ENCODE results near the gene GRIP2. TPM values are rescaled to one million over a fixed set of nuclear protein-coding genes. Genes with fewer than 3 reads are reported as not detected.
A peak's percentile ranks its signal among the peaks of the same experiment; 100 is the strongest.

Gene GRIP2
- total RNA-seq, 1 donor from 2014 or later: not detected

DNA sequence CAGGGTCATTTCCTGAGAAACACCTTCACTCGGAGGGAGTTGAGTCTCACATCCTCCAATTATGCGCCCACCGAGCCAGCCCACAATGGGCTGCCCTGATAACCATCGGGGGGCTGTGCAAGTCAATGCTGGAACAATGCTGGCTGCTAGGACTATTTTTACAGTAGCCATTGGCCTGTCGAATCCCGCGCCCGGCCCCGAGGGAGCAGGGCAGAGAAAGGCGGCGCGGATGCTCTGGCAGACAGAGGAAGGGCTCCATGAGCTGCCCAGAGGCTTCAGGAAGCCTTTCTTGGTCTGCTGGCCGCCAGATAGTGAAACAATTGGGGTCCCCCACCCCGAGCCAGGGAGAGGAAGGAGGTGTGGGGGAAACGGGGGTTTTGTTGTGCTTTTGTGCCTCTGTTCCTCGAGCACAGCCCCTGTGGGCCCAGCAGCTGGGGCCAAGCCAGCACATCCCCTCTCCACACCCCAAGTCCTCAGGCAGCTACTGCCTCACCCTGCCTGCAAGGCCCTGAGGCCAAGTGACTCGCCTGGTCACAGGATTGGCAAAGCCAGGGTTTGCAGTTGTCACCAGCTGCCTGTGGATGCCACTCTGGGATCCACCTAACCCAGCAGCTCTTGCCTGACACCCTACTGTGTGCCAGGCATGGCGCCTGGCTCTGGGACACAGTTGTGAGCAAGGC lies 98.8 kb downstream of the GRIP2 start:
- Histone ChIP-seq H3K36me3 (no peaks in the 10 kb centered on the region), H3K4me2 (no peak overlapping the region), H3K27me3 (no peaks in the 10 kb centered on the region), H3F3A (ENCODE audit: low read depth) (no peaks in the 10 kb centered on the region), H3K9me3 (ENCODE audit: low read depth) (no peaks in the 10 kb centered on the region), H3K79me2 (ENCODE audit: low read depth) (peaks cover 6% of the 10 kb centered on the region), H3K27ac (no peak overlapping the region), H3K4me1 (peaks cover 16% of the 10 kb centered on the region), H2AFZ (replicated peaks) (no peak overlapping the region), H4K20me1 (ENCODE audit: low read depth) (peaks cover 32% of the 10 kb centered on the region), H3K4me3 (no peak overlapping the region), H3K9ac (no peak overlapping the region)
- DNase-seq (ENCODE audit: low spot score): no peak
- Mint-ChIP-seq H3K27ac (no peak overlapping the region), H3K4me1 (peaks cover 34% of the 10 kb centered on the region), H3K4me3 (no peak overlapping the region), H3K9me3 (no peaks in the 10 kb centered on the region), H3K27me3 (ENCODE audit: insufficient read depth, low read depth) (peaks cover 4% of the 10 kb centered on the region), H3K36me3 (peaks cover 13% of the 10 kb centered on the region)
- no peak for TF ChIP-seq EZH2phosphoT487 (IDR thresholded peaks at IDR 0.05)
- no peak for TF ChIP-seq EZH2 (IDR thresholded peaks at IDR 0.05)
- TF ChIP-seq, protein P1, sequence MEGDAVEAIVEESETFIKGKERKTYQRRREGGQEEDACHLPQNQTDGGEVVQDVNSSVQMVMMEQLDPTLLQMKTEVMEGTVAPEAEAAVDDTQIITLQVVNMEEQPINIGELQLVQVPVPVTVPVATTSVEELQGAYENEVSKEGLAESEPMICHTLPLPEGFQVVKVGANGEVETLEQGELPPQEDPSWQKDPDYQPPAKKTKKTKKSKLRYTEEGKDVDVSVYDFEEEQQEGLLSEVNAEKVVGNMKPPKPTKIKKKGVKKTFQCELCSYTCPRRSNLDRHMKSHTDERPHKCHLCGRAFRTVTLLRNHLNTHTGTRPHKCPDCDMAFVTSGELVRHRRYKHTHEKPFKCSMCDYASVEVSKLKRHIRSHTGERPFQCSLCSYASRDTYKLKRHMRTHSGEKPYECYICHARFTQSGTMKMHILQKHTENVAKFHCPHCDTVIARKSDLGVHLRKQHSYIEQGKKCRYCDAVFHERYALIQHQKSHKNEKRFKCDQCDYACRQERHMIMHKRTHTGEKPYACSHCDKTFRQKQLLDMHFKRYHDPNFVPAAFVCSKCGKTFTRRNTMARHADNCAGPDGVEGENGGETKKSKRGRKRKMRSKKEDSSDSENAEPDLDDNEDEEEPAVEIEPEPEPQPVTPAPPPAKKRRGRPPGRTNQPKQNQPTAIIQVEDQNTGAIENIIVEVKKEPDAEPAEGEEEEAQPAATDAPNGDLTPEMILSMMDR (IDR thresholded peaks at IDR 0.05): no peak

DNA sequence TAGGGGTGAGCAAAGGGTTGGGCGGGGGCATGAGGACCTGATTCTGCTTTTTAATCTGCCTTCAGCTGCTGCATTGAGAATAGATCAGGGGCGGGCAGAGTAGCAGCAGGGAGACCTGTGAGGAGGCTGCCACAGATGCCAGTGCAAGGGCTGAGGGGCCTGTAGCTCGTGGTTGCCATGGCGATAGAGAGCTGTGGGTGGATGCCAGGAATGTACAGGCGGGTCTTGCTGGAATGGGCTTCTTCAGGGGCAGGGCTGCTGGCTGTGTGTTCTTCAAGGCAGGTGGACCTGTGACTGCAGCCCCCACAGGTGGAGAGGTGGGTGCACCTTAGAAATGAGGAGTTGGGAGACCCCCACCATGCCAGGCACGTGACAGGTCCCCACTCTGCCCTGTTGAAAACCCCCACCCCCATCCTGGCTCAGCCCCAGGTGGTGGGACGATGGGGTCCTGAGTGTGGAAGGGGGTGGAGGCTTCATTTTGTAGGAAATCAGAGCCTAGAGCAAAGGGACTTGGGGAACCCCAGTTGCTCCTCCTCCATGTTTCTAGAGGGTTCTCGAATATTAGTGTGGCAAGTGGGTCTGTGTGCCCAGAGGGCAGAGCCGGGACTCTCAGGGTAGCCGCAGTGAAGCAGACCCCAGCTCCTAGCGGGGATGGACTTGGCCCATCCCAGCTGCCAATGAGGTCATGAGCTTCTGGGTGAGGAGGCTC lies 99.5 kb downstream of the GRIP2 start:
- H3K27ac ChIP-seq: no peak overlapping the region

DNA sequence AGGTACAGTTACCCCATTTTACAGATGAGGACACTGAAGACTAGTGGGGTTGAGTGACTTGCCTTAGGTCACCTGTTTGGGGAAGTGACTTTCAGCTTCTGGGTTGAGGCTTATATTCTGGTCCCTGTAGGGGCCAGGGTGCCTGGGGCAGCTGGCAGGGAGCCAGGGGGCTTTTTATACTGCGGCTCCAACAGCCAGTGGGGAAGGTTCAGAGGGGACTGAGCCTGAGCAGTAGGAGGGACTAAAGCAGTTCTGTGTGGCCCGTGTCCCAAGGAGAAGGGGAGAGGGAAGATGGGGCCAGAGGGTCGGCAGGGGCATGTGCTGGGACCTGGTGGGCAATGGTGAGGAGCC lies 100.0 kb downstream of the GRIP2 start:
- Histone ChIP-seq H3K9me3 (ENCODE audit: low read depth) (no peaks in the 10 kb centered on the region), H3K4me2 (peak overlapping the region; percentile 49), H3K9ac (no peak overlapping the region), H3K4me3 (no peak overlapping the region), H3F3A (ENCODE audit: low read depth) (no peaks in the 10 kb centered on the region), H4K20me1 (ENCODE audit: low read depth) (peaks cover 40% of the 10 kb centered on the region), H3K79me2 (ENCODE audit: low read depth) (peaks cover 6% of the 10 kb centered on the region), H3K27ac (no peak overlapping the region), H2AFZ (replicated peaks) (no peak overlapping the region), H3K4me1 (peaks cover 16% of the 10 kb centered on the region), H3K27me3 (no peaks in the 10 kb centered on the region), H3K36me3 (no peaks in the 10 kb centered on the region)
- no peak for DNase-seq (ENCODE audit: low spot score)
- peaks cover 4% of the 10 kb centered on the region for H3K27me3 Mint-ChIP-seq (ENCODE audit: insufficient read depth, low read depth)
- peaks cover 7% of the 10 kb centered on the region for H3K36me3 Mint-ChIP-seq
- peak overlapping the region; percentile 53 for H3K4me3 Mint-ChIP-seq
- no peak for TF ChIP-seq EZH2phosphoT487 (IDR thresholded peaks at IDR 0.05)
- no peak for TF ChIP-seq EZH2 (IDR thresholded peaks at IDR 0.05)
- TF ChIP-seq, protein P1 (IDR thresholded peaks at IDR 0.05): no peak
- no peaks in the 10 kb centered on the region for H3K9me3 Mint-ChIP-seq
- H3K4me1 Mint-ChIP-seq: peaks cover 41% of the 10 kb centered on the region
- peak overlapping the region; percentile 92 for H3K27ac Mint-ChIP-seq

More for the DNA sequence above, 99.5 kb downstream of the GRIP2 start:
- peaks cover 9% of the 10 kb centered on the region for H3K36me3 Mint-ChIP-seq
- no peaks in the 10 kb centered on the region for H3K36me3 ChIP-seq
- H3K9me3 Mint-ChIP-seq: no peaks in the 10 kb centered on the region
- peak overlapping the region; percentile 49 for H3K4me2 ChIP-seq
- peak; percentile 92 for DNase-seq (ENCODE audit: low spot score)
- H3K9ac ChIP-seq: no peak overlapping the region
- H3F3A ChIP-seq (ENCODE audit: low read depth): no peaks in the 10 kb centered on the region
- peaks cover 4% of the 10 kb centered on the region for H3K27me3 Mint-ChIP-seq (ENCODE audit: insufficient read depth, low read depth)
- H3K9me3 ChIP-seq (ENCODE audit: low read depth): no peaks in the 10 kb centered on the region
- no peak overlapping the region for H3K4me3 ChIP-seq
- H3K79me2 ChIP-seq (ENCODE audit: low read depth): peaks cover 6% of the 10 kb centered on the region
- peaks cover 36% of the 10 kb centered on the region for H3K4me1 Mint-ChIP-seq
- peak overlapping the region; percentile 92 for H3K27ac Mint-ChIP-seq
- H3K4me1 ChIP-seq: peaks cover 16% of the 10 kb centered on the region
- no peaks in the 10 kb centered on the region for H3K27me3 ChIP-seq
- peak overlapping the region; percentile 53 for H3K4me3 Mint-ChIP-seq
- H4K20me1 ChIP-seq (ENCODE audit: low read depth): peaks cover 34% of the 10 kb centered on the region
- no peak overlapping the region for H2AFZ ChIP-seq (replicated peaks)
- TF ChIP-seq, protein P1 (IDR thresholded peaks at IDR 0.05): no peak
